Measurements from ENCODE around the gene NEK10. TPM values are rescaled to one million over a fixed set of nuclear protein-coding genes. Genes with fewer than 3 reads are reported as not detected.

Gene NEK10
- total RNA-seq, 2 donors from 2014 or later: 1.7 to 2.3 TPM

- H3K36me3 Mint-ChIP-seq (ENCODE audit: low read depth): peaks cover 3% of the 10 kb centered on the region
- H3K27ac Mint-ChIP-seq: no peak overlapping the region
- DNase-seq: no peak
- no peak for ATAC-seq
- no peaks in the 10 kb centered on the region for H3K9me3 ChIP-seq (ENCODE audit: control insufficient read depth, low read length, poor library complexity, severe bottlenecking)
- H3K4me3 Mint-ChIP-seq: no peak overlapping the region
- peaks cover 6% of the 10 kb centered on the region for H3K27me3 Mint-ChIP-seq
- no peaks in the 10 kb centered on the region for H3K4me1 Mint-ChIP-seq
Measured at GRCh38 chr3:27200721-27201489, 168.3 kb downstream of the NEK10 start.

- no peaks in the 10 kb centered on the region for H3K36me3 Mint-ChIP-seq (ENCODE audit: low read depth)
- no peak for DNase-seq
- no peak overlapping the region for H3K4me3 Mint-ChIP-seq
- H3K4me1 Mint-ChIP-seq: no peaks in the 10 kb centered on the region
- no peaks in the 10 kb centered on the region for H3K9me3 ChIP-seq (ENCODE audit: control insufficient read depth, low read length, poor library complexity, severe bottlenecking)
- H3K27me3 Mint-ChIP-seq: peaks cover 6% of the 10 kb centered on the region
- H3K27ac Mint-ChIP-seq: no peak overlapping the region
- no peak for ATAC-seq
Measured at GRCh38 chr3:27194861-27195483, 174.2 kb downstream of the NEK10 start.

- Mint-ChIP-seq H3K27me3 (peaks cover 6% of the 10 kb centered on the region), H3K4me1 (no peaks in the 10 kb centered on the region), H3K4me3 (no peak overlapping the region), H3K36me3 (ENCODE audit: low read depth) (no peaks in the 10 kb centered on the region), H3K27ac (no peak overlapping the region)
- no peaks in the 10 kb centered on the region for H3K9me3 ChIP-seq (ENCODE audit: control insufficient read depth, low read length, poor library complexity, severe bottlenecking)
- ATAC-seq (no peak), DNase-seq (no peak)
Measured at GRCh38 chr3:27193056-27193455, 176.1 kb downstream of the NEK10 start.

GRCh38 chr3:27186013-27186412, 183.2 kb downstream of the NEK10 start:
- Mint-ChIP-seq H3K27me3 (no peaks in the 10 kb centered on the region), H3K27ac (no peak overlapping the region), H3K36me3 (ENCODE audit: low read depth) (no peaks in the 10 kb centered on the region), H3K4me1 (no peaks in the 10 kb centered on the region), H3K4me3 (no peak overlapping the region)
- no peak for ATAC-seq
- no peaks in the 10 kb centered on the region for H3K9me3 ChIP-seq (ENCODE audit: control insufficient read depth, low read length, poor library complexity, severe bottlenecking)
- no peak for DNase-seq

- Mint-ChIP-seq H3K4me1 (no peaks in the 10 kb centered on the region), H3K27ac (no peak overlapping the region), H3K36me3 (ENCODE audit: low read depth) (peaks cover 2% of the 10 kb centered on the region), H3K4me3 (no peak overlapping the region), H3K27me3 (no peaks in the 10 kb centered on the region)
- no peak for ATAC-seq
- H3K9me3 ChIP-seq (ENCODE audit: control insufficient read depth, low read length, poor library complexity, severe bottlenecking): no peaks in the 10 kb centered on the region
- no peak for DNase-seq
Measured at GRCh38 chr3:27185231-27185989, 183.8 kb downstream of the NEK10 start.

- Mint-ChIP-seq H3K27ac (no peak overlapping the region), H3K36me3 (ENCODE audit: low read depth) (peaks cover 2% of the 10 kb centered on the region), H3K4me3 (no peak overlapping the region), H3K27me3 (no peaks in the 10 kb centered on the region), H3K4me1 (no peaks in the 10 kb centered on the region)
- no peaks in the 10 kb centered on the region for H3K9me3 ChIP-seq (ENCODE audit: control insufficient read depth, low read length, poor library complexity, severe bottlenecking)
- no peak for DNase-seq
- ATAC-seq: no peak
Measured at GRCh38 chr3:27184261-27184660, 184.9 kb downstream of the NEK10 start.

GRCh38 chr3:27176256-27176655, 192.9 kb downstream of the NEK10 start:
- DNase-seq (no peak), ATAC-seq (no peak)
- no peaks in the 10 kb centered on the region for H3K4me1 Mint-ChIP-seq
- H3K9me3 ChIP-seq (ENCODE audit: control insufficient read depth, low read length, poor library complexity, severe bottlenecking): no peaks in the 10 kb centered on the region
- H3K4me3 Mint-ChIP-seq: no peak overlapping the region
- no peak overlapping the region for H3K27ac Mint-ChIP-seq
- no peaks in the 10 kb centered on the region for H3K27me3 Mint-ChIP-seq
- peaks cover 2% of the 10 kb centered on the region for H3K36me3 Mint-ChIP-seq (ENCODE audit: low read depth)

- no peaks in the 10 kb centered on the region for H3K9me3 ChIP-seq (ENCODE audit: control insufficient read depth, low read length, poor library complexity, severe bottlenecking)
- Mint-ChIP-seq H3K4me1 (no peaks in the 10 kb centered on the region), H3K4me3 (no peak overlapping the region), H3K27ac (no peak overlapping the region), H3K36me3 (ENCODE audit: low read depth) (peaks cover 3% of the 10 kb centered on the region), H3K27me3 (no peaks in the 10 kb centered on the region)
- DNase-seq: no peak
- ATAC-seq: no peak
Measured at GRCh38 chr3:27174530-27174929, 194.7 kb downstream of the NEK10 start.

- Mint-ChIP-seq H3K27ac (no peak overlapping the region), H3K27me3 (no peaks in the 10 kb centered on the region), H3K4me1 (no peaks in the 10 kb centered on the region), H3K4me3 (no peak overlapping the region), H3K36me3 (ENCODE audit: low read depth) (peaks cover 3% of the 10 kb centered on the region)
- DNase-seq (no peak), ATAC-seq (no peak)
- no peaks in the 10 kb centered on the region for H3K9me3 ChIP-seq (ENCODE audit: control insufficient read depth, low read length, poor library complexity, severe bottlenecking)
Measured at GRCh38 chr3:27171113-27171512, 198.1 kb downstream of the NEK10 start.

GRCh38 chr3:27166888-27167287, 202.3 kb downstream of the NEK10 start:
- no peaks in the 10 kb centered on the region for H3K27me3 Mint-ChIP-seq
- no peak overlapping the region for H3K4me3 Mint-ChIP-seq
- H3K9me3 ChIP-seq (ENCODE audit: control insufficient read depth, low read length, poor library complexity, severe bottlenecking): no peaks in the 10 kb centered on the region
- no peaks in the 10 kb centered on the region for H3K4me1 Mint-ChIP-seq
- DNase-seq: no peak
- H3K36me3 Mint-ChIP-seq (ENCODE audit: low read depth): peaks cover 3% of the 10 kb centered on the region
- no peak overlapping the region for H3K27ac Mint-ChIP-seq
- ATAC-seq: no peak

GRCh38 chr3:27165321-27165721, 203.9 kb downstream of the NEK10 start:
- DNase-seq (no peak), ATAC-seq (no peak)
- Mint-ChIP-seq H3K4me3 (no peak overlapping the region), H3K4me1 (no peaks in the 10 kb centered on the region), H3K36me3 (ENCODE audit: low read depth) (no peaks in the 10 kb centered on the region), H3K27me3 (no peaks in the 10 kb centered on the region), H3K27ac (no peak overlapping the region)
- H3K9me3 ChIP-seq (ENCODE audit: control insufficient read depth, low read length, poor library complexity, severe bottlenecking): no peaks in the 10 kb centered on the region

- DNase-seq (no peak), ATAC-seq (no peak)
- H3K27ac Mint-ChIP-seq: no peak overlapping the region
- no peaks in the 10 kb centered on the region for H3K27me3 Mint-ChIP-seq
- H3K9me3 ChIP-seq (ENCODE audit: control insufficient read depth, low read length, poor library complexity, severe bottlenecking): no peaks in the 10 kb centered on the region
- no peaks in the 10 kb centered on the region for H3K4me1 Mint-ChIP-seq
- H3K4me3 Mint-ChIP-seq: no peak overlapping the region
- H3K36me3 Mint-ChIP-seq (ENCODE audit: low read depth): no peaks in the 10 kb centered on the region
Measured at GRCh38 chr3:27160779-27161287, 208.3 kb downstream of the NEK10 start.

GRCh38 chr3:27160146-27160545, 209.0 kb downstream of the NEK10 start:
- DNase-seq (no peak), ATAC-seq (no peak)
- H3K4me3 Mint-ChIP-seq: no peak overlapping the region
- no peaks in the 10 kb centered on the region for H3K4me1 Mint-ChIP-seq
- no peaks in the 10 kb centered on the region for H3K36me3 Mint-ChIP-seq (ENCODE audit: low read depth)
- H3K27me3 Mint-ChIP-seq: no peaks in the 10 kb centered on the region
- H3K27ac Mint-ChIP-seq: no peak overlapping the region
- no peaks in the 10 kb centered on the region for H3K9me3 ChIP-seq (ENCODE audit: control insufficient read depth, low read length, poor library complexity, severe bottlenecking)

Data from T-helper 17 cell (primary cell).